ENCODE results near the gene SEPTIN1.
"Not testable (repeated sequence)": the region's sequence is repeated elsewhere in the genome, so short reads cannot be mapped to it uniquely, and the experiment has no call there.

SEPTIN1 gene

DNA sequence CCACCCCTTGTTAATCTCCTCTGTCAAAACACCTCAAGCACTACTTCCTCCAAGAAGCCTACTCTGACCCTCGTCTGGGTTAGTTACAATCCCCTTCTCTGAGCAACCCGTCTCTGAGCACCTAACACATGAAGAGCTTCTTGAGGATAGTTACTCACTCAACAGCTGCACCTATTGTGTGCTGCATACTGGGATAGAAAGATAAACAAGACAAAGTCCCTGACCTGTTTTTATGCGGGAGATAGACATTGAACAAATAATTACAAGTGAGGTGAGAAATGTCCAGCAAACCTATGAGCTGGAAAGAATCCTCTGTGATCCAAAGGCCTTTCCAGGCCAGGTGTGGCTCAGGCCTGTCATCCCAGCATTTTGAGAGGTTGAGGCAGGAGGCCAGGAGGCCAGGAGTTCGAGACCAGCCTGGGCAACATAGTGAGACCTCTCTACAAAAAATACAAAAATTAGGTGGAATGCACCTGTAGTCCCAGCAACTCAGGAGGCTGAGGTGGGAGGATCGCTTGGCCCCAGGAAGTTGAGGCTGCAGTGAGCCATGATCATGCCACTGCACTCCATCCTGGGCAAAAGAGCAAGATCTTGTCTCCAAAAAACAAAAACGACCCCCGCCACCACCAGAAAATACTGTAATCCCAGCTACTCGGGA lies 19.5 kb upstream of the SEPTIN1 start:
- DNase-seq (ENCODE audit: low spot score), result no peak

DNA sequence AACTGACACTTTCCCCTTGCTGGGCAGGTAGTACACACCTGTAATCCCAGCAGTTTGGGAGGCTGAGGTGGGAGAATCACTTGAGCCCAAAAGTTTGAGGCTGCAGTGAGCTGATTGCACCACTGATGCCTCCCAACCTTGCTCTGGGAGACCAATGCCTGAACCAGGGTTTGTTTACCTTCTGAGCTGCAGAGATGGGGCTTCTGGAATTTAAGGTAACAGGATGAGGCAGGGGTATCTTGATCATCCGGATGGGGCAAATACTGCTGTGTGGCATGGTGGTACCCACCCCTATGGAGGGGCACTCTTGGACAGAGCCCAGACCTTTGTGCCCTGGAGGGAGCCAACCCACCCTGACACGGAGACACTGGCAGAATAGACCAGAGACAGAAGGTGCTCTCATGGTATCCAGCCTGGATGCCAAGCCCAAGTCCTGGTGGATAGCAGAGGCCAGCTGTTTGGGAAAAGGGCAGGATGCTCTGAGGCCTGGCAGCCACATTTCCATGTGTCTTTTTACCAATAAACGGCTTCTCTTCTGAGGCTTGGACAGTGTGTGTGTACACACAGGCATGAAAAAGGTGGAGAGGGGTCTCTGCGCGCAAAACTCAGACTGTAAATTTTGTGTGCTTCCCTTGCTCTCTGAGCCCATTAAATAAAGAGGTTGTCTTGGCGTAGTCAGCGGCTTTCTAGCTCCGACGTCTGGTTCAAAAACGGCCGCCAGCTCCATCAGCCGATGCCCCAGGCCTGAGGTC lies 17.2 kb upstream of the SEPTIN1 start:
- no peak for DNase-seq (ENCODE audit: low spot score)

DNA sequence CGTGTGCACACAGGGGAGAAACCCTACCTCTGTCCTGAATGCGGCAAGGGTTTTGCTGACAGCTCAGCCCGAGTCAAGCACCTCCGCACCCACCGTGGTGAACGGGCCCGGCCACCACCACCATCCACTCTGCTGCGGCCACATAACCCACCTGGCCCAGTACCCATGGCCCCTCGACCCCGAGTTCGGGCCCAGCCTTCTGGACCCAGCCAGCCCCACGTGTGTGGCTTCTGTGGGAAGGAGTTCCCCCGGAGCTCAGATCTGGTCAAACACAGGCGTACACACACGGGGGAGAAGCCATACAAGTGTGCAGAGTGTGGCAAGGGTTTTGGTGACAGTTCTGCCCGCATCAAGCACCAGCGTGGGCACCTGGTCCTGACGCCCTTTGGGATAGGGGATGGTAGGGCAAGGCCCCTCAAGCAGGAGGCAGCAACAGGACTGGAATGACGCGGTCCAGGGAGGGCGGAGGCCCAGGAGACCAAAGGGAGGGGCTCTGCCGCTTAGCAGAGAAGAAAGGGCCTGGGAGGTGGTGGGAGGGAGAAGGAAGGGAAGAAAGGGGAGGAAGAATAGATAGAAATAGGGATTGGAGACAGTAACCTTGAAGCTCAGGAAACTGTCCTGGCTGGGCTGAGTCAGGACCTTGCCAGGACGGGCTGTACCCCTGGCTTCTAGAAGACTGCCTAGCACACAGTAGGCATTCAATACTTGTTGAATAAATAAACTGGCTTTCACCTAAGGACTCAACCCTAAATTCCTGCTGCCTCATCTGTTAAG lies 16.5 kb upstream of the SEPTIN1 start:
- no peak for DNase-seq (ENCODE audit: low spot score)

DNA sequence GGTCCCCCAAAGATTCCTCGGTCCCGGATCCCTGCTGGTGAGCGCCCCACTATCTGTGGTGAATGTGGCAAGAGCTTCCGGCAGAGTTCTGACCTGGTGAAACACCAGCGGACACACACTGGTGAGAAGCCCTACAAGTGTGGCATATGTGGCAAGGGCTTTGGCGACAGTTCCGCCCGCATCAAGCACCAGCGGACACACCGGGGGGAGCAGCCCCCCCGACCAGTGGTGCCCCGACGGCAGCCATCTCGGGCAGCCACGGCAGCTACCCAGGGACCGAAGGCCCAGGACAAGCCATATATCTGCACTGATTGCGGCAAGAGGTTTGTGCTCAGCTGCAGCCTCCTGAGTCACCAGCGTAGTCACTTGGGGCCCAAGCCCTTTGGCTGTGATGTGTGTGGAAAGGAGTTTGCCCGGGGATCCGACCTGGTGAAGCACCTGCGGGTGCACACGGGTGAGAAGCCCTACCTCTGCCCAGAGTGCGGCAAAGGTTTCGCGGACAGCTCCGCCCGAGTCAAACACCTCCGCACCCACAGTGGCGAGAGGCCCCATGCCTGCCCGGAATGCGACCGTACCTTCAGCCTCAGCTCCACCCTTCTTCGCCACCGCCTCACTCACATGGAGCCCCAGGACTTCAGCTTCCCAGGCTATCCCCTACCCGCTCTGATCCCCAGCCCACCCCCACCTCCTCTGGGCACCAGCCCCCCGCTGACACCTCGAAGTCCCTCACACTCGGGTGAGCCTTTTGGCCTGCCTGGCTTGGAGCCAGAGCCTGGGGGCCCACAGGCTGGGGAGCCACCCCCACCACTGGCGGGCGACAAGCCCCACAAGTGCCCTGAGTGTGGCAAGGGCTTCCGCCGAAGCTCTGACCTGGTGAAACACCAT lies 15.7 kb upstream of the SEPTIN1 start:
- no peak for DNase-seq (ENCODE audit: low spot score)

DNA sequence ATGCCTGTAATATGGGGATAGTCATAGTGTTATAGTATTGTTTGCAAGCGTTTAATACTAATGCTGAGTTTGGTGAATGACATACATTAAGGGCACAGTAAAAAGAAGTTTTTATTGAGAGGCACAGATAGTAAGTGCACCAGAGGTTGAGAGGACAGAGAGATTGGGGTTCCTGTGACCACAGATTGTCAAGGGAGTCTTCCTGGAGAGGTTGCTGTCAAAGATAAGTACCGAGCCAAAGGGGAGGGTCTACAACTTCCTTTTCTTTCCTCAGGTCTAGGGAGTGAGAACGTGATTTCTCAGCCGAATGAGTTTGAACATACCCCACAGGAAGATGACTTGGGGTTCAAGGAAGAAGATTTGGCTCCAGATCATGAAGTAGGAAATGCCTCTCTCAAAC lies 14.7 kb upstream of the SEPTIN1 start:
- no peak for DNase-seq (ENCODE audit: low spot score)

DNA sequence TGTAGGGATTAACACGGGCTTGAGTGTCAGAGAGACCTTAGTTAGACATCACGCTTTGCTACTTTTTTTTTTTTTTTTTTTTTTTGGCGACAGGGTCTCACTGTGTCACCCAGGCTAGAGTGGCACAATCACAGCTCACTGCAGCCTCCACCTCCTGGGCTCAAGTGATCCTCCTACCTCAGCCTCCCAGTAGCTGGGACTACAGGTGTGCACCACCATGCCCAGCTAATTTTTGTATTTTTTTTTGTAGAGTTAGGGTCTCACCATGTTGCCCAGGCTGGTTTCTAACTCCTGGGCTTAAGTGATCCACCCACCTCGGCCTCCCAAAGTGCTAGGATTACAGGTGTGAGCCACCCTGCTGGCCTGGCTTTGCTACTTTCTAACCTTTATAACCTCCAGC lies 14.3 kb upstream of the SEPTIN1 start:
- not testable (repeated sequence) for DNase-seq (ENCODE audit: low spot score)

DNA sequence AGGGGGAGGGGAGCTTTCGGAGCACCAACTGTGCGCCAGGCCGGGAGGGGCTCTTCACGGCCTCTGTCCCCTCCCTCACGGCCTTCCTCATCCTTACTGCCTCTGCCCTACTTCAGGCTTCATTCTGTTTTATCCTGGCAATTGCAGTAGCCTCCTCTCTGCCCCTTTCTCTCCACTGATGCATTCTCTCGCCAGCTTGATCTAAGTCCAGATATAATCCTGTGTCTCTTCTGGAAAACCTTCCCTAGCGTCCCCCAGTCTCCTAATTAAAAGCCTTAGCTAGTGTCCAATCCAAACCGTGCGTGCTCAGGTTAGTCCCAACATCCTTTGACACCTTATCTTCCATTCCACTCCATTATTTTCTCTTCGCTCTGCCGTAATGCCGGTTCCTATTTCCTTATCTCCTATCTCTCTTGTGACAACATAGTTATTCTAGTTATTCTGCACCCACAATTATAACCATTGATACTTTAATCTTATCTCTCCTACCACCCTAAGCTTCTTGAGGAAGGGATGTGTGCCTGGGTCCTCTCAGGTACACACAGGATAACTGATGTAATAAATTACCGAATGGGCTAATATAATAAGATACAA lies 13.7 kb upstream of the SEPTIN1 start:
- no peak for DNase-seq (ENCODE audit: low spot score)

DNA sequence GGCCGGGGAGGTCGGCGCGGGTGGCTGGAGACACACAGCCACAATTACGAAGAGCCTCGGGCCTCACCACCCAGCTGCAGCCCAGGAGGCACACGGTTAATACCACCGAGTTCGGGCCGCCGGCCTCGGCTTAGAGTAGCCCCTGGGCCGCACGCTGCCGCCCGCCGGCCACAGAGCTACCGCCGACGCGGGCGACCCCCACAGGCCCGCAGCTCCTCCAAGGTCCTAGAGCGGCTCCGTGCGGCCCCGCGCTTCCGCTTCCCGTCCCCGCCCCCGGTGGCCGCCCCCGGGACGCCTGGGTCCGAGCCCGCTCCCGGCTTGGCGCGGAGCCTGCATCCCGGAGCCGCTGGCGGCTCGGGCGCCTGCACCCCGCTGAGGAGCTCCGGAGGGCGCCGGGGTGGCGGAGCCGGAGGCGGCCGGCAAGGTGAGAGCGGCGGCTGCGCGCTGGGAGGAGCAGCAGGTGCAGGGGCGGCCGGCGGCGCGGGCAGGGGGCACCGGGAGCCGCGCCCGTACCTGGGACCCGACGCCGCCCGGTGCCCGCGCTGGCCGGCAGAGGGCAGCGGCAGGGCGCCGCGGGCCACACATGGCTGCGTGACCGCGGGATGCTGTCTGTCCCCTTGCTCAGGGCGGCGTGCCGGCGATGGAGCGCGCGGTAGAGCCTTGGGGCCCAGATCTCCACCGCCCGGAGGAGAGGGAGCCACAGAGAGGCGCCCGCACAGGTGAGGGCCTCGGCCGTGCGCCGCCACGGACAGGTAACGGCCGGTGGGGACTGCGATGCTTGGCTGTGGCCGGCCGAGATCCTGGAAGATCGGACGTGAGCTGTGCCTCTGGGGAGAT lies 13.0 kb upstream of the SEPTIN1 start, which contains the start of gene ZNF48:
TSS of gene ZNF48 (plus strand) at position 266 of the 837 bp plus-strand sequence. CDS start at position 641, 375 bp downstream.
- peak; percentile 67 for DNase-seq (ENCODE audit: low spot score)

DNA sequence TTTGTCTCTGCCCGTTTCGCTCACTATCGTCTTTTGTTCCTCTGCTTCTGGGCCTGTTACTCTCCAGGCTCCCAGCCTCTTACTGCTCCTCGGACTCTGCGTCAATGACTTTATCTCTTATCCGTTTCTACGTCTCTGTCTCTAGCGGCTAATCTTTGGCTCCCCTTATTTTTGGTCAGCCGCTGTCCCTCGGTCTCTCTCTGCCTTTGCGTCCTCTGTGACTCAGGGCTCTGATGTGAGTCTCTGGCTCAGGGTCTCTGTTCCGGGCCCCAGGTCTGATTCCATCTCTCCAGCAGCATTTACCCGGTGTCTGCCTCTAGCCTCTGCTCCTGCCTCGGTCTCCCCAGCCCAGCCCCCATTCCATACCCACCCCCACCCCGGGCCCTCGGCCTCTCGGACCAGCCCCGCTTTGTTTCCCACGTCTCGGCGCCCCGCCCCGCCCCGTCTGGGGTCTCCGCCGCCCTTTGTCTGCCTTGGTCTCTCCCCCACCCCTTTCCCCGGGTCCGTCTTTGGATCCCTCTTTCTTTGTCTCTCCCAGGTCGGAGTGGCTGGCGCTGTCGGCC lies 12.3 kb upstream of the SEPTIN1 start:
- DNase-seq (ENCODE audit: low spot score), result no peak

DNA sequence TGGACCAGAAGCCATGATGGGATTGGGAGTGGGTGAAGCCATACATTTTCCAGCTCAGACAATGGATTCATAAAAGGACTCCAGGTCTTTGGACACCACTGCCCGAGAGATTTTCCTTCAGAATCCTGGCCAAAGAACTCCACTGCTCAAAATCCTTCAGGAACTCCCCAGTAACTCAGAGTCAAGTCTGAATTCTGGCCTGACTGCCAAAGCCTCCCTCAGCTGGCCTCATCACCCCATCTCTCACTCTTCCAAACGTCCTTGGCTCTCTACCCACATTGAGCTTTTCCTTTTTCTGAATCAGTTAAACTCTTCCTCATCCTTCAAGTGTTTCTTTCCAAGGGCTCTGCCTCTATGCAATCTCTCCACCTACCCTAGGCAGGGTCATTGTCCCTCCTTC lies 1.2 kb upstream of the SEPTIN1 start:
- DNase-seq (ENCODE audit: low spot score), result no peak

DNA sequence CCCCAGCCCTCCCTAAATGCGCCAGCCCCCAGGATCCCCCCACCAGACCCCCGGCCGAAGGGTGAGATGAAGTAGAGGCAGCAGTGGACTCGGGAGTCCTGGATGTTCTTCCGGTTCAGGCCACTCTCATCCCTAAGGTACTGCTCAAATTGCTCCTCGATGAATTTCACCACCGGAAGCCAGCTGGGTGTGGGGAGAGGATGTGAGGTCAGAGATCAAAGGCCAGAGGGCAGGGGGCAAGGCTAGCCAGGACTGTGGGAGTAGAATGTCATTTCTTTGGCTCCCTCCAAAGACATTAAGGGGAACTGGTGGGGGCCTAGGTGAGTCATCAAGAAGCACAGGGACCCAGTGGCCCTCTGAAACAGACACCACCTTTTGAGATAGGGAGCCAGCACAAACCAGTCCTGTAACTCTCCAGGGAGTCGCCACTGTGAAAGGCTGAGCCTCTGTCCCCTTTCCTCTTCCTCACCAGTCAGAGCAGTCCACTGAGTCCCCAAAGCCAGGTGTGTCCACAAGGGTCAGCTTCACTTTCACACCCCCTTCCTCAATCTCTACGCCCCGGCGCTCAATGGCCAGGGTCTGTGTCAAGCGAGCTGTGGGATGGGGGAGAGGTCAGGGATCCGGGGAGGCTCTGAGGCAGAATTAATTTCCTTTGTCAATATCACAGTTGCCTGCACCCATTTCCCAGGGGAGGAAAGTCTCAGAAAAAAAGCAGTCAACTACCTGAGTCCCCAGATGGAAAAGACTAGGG lies 895 bp downstream of the SEPTIN1 start:
- no peak for DNase-seq (ENCODE audit: low spot score)

DNA sequence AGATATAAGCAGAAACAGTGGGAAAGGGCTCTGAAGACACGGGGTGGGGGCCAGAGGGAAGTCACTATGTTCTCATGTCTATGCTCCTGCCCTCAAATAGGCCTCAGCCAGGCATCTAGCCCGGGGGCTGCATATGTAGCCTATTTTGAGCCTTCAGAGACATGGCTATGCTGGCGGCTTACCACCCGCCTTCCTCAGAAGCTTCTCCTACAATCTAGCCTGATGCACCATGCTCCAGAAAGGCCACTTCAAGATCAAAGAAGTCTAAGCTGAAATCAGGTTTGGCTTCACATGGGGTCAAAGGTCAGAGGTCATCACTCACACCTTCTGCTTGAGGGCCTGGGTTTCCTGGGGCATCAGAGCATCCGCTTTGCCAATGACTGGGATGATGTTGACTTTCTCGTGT lies 1.6 kb downstream of the SEPTIN1 start:
- DNase-seq (ENCODE audit: low spot score), result no peak

DNA sequence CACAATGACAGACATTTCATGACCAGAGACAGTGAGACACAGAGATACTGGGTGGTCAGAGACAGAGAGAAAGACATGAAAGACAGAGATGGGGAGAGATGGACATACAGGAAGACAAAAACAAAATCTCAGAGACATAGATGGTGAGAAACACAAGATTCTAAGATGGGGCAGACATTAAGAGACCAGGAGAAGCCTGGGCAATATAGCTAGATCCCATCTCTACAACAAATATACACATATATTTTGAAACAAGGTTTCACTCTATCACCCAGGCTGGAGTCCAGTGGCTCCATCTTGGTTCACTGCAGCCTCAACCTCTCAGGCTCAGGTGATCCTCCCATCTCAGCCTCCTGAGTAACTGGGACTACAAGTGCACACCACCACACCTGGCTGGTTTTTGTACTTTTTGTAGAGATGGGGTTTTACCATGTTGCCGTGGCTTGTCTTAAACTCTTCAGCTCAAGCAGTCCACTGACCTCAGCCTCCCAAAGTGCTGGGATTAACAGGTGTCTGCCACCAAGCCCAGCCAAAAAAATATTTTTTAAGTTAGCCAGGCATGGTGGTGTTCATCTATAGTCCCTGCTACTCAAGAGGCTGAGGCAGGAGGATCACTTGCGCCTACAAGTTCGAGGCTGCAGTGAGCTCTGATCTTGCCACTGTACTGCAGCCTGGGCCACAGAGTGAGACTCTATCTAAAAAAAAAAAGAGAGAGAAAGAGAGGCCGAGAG lies 2.1 kb downstream of the SEPTIN1 start:
- no peak for DNase-seq (ENCODE audit: low spot score)

DNA sequence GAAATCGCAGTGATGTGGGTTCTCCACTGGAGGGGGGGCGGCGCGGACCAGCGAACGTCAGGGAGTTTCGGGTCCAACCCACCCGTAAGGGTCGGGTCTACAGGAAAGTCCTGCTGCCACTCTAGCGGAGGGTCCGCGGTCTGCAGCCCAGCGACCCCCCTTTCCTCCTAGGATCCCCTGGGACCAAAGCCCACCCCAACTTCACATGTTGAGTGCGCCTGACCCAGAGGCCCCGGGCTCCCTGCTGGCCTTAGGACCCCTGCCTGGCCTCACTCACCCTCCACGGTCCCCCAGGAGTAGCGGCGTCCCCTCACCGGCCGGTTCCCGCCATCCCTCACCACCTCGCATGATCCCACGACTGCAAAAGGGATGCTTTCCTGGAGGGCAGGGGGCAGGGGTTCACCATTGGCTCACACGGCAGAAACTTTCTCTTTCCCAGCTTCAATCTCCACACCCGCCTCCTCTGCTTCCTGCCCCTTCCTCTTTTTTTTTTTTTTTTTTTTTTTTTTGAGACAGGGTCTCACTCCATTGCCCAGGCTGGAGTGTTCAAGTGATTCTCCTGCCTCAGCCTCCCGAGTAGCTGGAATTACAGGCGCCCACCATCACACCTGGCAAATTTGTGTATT lies 3.1 kb downstream of the SEPTIN1 start:
- no peak for DNase-seq (ENCODE audit: low spot score)

DNA sequence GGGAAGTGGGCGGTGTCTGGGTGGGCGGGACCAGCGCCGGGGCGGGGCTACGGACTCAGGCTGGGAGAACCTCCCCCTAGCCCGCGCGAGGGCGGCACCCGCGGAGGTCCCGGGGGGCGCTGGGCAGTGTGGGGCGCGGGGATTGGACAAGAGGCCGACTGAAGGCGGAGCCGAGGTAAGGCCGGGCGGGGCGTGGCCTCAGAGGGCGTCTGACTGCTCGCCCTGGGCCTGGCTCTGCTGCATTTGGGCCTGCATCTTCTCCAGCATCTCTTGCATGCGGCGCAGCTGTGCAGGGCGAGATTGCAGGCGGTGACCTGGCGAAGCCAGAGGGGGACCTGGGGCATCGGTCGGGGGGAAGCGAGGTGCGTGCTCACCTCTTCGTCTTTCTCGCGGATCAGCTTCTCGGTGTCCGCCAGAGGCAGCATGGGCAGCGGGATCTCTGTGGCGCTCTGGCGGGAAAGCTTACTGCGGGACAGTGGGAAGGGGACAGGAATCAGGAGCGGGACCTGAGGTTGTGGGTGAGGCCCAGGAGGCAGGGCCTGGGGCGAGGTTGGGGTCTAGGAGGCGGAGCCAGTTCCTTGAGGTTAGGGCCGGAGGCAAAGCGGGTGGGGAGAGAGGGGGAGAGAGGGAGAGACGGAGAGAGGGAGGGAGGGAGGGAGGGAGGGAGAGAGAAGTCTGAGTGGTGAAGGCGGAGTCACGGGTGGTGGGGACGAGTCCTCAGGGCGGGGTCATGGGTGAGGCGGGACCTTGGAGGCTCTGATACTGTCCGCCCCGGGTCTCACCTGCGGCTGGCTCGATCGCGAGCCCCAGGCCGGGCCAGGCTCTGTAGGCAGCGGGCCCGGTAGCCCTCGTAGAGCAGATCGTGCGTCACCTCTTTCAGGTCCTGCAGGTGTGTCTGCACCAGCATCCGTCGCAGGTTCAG lies 3.9 kb downstream of the SEPTIN1 start:
- DNase-seq (ENCODE audit: low spot score), result peak; percentile 98

DNA sequence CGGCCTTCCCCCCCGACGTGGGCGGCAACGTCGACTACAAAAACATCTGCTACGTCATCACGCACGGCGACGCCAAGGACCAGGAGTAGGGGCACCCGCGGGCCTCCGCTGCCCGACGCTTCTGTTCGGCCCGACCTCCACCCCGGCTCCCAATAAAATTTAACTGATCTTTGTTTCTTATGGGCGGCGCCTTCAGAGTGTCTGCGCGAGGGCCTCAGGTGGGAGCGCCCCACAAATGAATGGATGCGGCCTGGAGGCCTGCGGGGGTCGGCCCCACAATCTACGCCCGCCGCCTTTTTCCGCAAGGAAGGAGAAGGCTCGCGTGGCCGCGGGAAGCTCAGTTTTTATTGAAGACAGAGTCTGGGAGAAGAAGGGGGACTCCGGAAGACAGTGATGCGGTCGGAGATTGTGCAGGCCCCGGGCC lies 4.5 kb downstream of the SEPTIN1 start:
- DNase-seq (ENCODE audit: low spot score), result peak; percentile 93
